Skin epidermis (tissue), 12 donors: ENCODE results near the gene NUDT3.
"Not testable (repeated sequence)": the region's sequence is repeated elsewhere in the genome, so short reads cannot be mapped to it uniquely, and the experiment has no call there.

Experiments used
- H3K27ac ChIP-seq, 21 experiments: fragments of 200-600 bp; sonication (generic) in 11 of 21; one replicate each; pipeline ENCODE4 v1.5.0; 2020; ENCODE audit warnings: mild to moderate bottlenecking in 3 of 21, inconsistent platforms in 2 of 21, moderate library complexity in 2 of 21
- H3K4me3 ChIP-seq, 7 experiments: fragments of 200-600 bp; sonication (generic) in 2 of 7; one replicate each; pipeline ENCODE4 v1.5.0; 2020; ENCODE audit warnings: inconsistent platforms in 2 of 7, mild to moderate bottlenecking in 2 of 7, moderate library complexity in 1 of 7

Gene NUDT3

GRCh38 chr6:34375833-34376232, 16.6 kb downstream of the NUDT3 start:
- Histone ChIP-seq H3K4me3 (no peak overlapping the region), H3K27ac (no peak overlapping the region)

- Histone ChIP-seq H3K4me3 (no peak overlapping the region), H3K27ac (peak overlapping the region in 4 of 21 experiments; percentile 9 to 56 (median 26))
Measured at GRCh38 chr6:34374508-34374907, 18.0 kb downstream of the NUDT3 start.

- peak overlapping the region in 2 of 21 experiments; percentile 27 to 56 for H3K27ac ChIP-seq
Measured at GRCh38 chr6:34374069-34374468, 18.4 kb downstream of the NUDT3 start.

GRCh38 chr6:34373511-34373910, 19.0 kb downstream of the NUDT3 start:
- Histone ChIP-seq H3K27ac (peak overlapping the region in 2 of 21 experiments; percentile 22 to 26), H3K4me3 (no peak overlapping the region)

More at GRCh38 chr6:34374069-34374468, 18.4 kb downstream of the NUDT3 start:
- H3K4me3 ChIP-seq: no peak overlapping the region

- H3K4me3 ChIP-seq, H3K27ac ChIP-seq: not testable (repeated sequence)
Measured at GRCh38 chr6:34371865-34372264, 20.6 kb downstream of the NUDT3 start.

GRCh38 chr6:34370361-34370760, 22.1 kb downstream of the NUDT3 start:
- no peak overlapping the region for H3K4me3 ChIP-seq

GRCh38 chr6:34369385-34369784, 23.1 kb downstream of the NUDT3 start:
- no peak overlapping the region for H3K4me3 ChIP-seq
- no peak overlapping the region for H3K27ac ChIP-seq

More at GRCh38 chr6:34370361-34370760, 22.1 kb downstream of the NUDT3 start:
- H3K27ac ChIP-seq: no peak overlapping the region

GRCh38 chr6:34366639-34366921, 25.9 kb downstream of the NUDT3 start:
- no peak overlapping the region for H3K27ac ChIP-seq
- no peak overlapping the region for H3K4me3 ChIP-seq

- H3K27ac ChIP-seq, H3K4me3 ChIP-seq: not testable (repeated sequence)
Measured at GRCh38 chr6:34365781-34366638, 26.5 kb downstream of the NUDT3 start.

GRCh38 chr6:34363681-34364075, 28.8 kb downstream of the NUDT3 start:
- H3K27ac ChIP-seq: peak overlapping the region in 1 of 21 experiments; percentile 20
- H3K4me3 ChIP-seq: not testable (repeated sequence)

- Histone ChIP-seq H3K27ac (peak overlapping the region in 1 of 21 experiments; percentile 20), H3K4me3 (no peak overlapping the region)
Measured at GRCh38 chr6:34362909-34363680, 29.4 kb downstream of the NUDT3 start.

GRCh38 chr6:34362176-34362575, 30.3 kb downstream of the NUDT3 start:
- Histone ChIP-seq H3K27ac (no peak overlapping the region), H3K4me3 (no peak overlapping the region)

- no peak overlapping the region for H3K27ac ChIP-seq
- H3K4me3 ChIP-seq: no peak overlapping the region
Measured at GRCh38 chr6:34360556-34360955, 31.9 kb downstream of the NUDT3 start.

- H3K27ac ChIP-seq: no peak overlapping the region
- no peak overlapping the region for H3K4me3 ChIP-seq
Measured at GRCh38 chr6:34359418-34360158, 32.9 kb downstream of the NUDT3 start.

- Histone ChIP-seq H3K4me3 (no peak overlapping the region), H3K27ac (no peak overlapping the region)
Measured at GRCh38 chr6:34358389-34358905, 34.0 kb downstream of the NUDT3 start.

GRCh38 chr6:34357937-34358336, 34.5 kb downstream of the NUDT3 start:
- no peak overlapping the region for H3K4me3 ChIP-seq
- no peak overlapping the region for H3K27ac ChIP-seq

- no peak overlapping the region for H3K4me3 ChIP-seq
- no peak overlapping the region for H3K27ac ChIP-seq
Measured at GRCh38 chr6:34355889-34356288, 36.6 kb downstream of the NUDT3 start.

GRCh38 chr6:34354230-34354629, 38.2 kb downstream of the NUDT3 start:
- H3K27ac ChIP-seq, H3K4me3 ChIP-seq: not testable (repeated sequence)

- not testable (repeated sequence) for H3K4me3 ChIP-seq, H3K27ac ChIP-seq
Measured at GRCh38 chr6:34353530-34353929, 38.9 kb downstream of the NUDT3 start.

GRCh38 chr6:34352305-34352937, 40.0 kb downstream of the NUDT3 start:
- no peak overlapping the region for H3K4me3 ChIP-seq
- no peak overlapping the region for H3K27ac ChIP-seq
